ENCODE data around the gene AMACR.

The AMACR gene

DNA sequence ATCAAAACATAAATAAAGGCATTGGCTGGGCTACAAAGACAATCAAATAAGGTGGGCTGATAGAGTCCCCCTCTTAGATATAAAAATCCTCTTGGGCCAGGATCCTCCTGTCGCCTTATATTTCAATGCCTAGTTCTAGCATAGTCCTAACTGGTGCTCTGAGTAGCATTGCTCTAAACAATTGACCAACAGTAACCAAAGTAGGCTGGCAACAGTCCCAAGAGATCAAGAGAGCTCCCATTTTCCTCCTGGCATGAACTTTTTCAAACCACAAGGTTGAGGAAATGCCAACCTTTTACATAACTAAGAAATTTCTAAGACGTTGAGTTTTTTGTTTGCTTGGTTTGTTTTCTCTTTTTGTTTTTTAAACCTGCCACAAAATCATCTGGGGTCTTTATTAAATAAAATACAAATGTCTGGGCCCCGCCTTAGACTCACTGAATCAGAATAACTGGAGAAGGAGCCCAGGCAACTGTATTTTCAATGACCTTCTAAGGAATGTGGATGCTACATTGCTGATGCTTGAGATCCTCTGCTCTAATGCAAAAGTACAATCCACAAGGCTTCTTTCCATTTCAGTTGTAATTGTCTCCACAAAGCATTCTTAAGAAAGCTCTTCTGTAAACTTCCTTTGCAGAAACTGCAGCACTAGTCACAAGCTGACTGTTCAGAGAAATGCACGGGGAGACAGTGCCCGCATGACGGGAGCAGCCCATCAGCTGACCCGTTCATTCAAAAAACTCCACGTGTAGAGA, 26.3 kb downstream of the AMACR start:
- no CpG with 5 or more reads among the region's 8 CpGs for WGBS, 2 donors (ENCODE audit: extremely low coverage in 2 of 2, insufficient read length in 2 of 2, insufficient replicate concordance in 1 of 2)
- Histone ChIP-seq H3K4me3 (ENCODE audit: low read length in 2 of 2) (no peak overlapping the region), H3K9me3 (replicated peaks in 1 of 2; ENCODE audit: control insufficient read depth in 2 of 2, insufficient read depth in 1 of 2, low read depth in 1 of 2, low read length in 2 of 2) (no peaks in the 10 kb centered on the region), H3K18ac (ENCODE audit: low read length) (no peak overlapping the region), H2BK12ac (ENCODE audit: low read length) (no peak overlapping the region), H3K4me2 (ENCODE audit: insufficient read depth, low read length, poor library complexity, severe bottlenecking) (no peak overlapping the region), H3K79me1 (ENCODE audit: low read depth, low read length) (no peaks in the 10 kb centered on the region), H2BK5ac (ENCODE audit: low read length) (no peak overlapping the region), H2AFZ (ENCODE audit: low read length) (no peak overlapping the region), H2BK15ac (ENCODE audit: low read length) (no peak overlapping the region), H3K23ac (ENCODE audit: low read depth, low read length, poor library complexity) (no peak overlapping the region), H3K4me1 (ENCODE audit: control insufficient read depth in 2 of 2, insufficient read depth in 1 of 2, low read depth in 1 of 2, low read length in 2 of 2) (no peaks in the 10 kb centered on the region), H3K27ac (replicated peaks; ENCODE audit: low read length) (no peak overlapping the region), H3K14ac (ENCODE audit: low read length) (no peak overlapping the region), H3K27me3 (ENCODE audit: control insufficient read depth in 3 of 3, insufficient read depth in 3 of 3, low read depth in 1 of 3, low read length in 3 of 3) (no peaks in the 10 kb centered on the region), H3K9ac (ENCODE audit: low read depth, low read length, poor library complexity) (no peak overlapping the region), H2BK120ac (ENCODE audit: low read depth, low read length) (no peak overlapping the region), H4K91ac (ENCODE audit: low read depth, low read length, poor library complexity) (no peak overlapping the region), H3K4ac (ENCODE audit: low read length) (no peak overlapping the region), H2AK5ac (ENCODE audit: low read depth, low read length) (no peak overlapping the region), H4K8ac (ENCODE audit: low read depth, low read length) (no peak overlapping the region), H3K36me3 (replicated peaks in 1 of 2; ENCODE audit: control insufficient read depth in 2 of 2, insufficient read depth in 2 of 2, low read length in 2 of 2) (peaks cover 5% of the 10 kb centered on the region in 2 donors)
- no peak for DNase-seq (ENCODE audit: low spot score)

GRCh38 chr5:33980030-33980429, 27.8 kb downstream of the AMACR start:
- Histone ChIP-seq H3K18ac (ENCODE audit: low read length) (no peak overlapping the region), H2AK5ac (ENCODE audit: low read depth, low read length) (no peak overlapping the region), H4K91ac (ENCODE audit: low read depth, low read length, poor library complexity) (no peak overlapping the region), H3K27me3 (ENCODE audit: control insufficient read depth in 3 of 3, insufficient read depth in 3 of 3, low read depth in 1 of 3, low read length in 3 of 3) (no peaks in the 10 kb centered on the region), H2BK12ac (ENCODE audit: low read length) (no peak overlapping the region), H2BK120ac (ENCODE audit: low read depth, low read length) (no peak overlapping the region), H3K23ac (ENCODE audit: low read depth, low read length, poor library complexity) (no peak overlapping the region), H3K4ac (ENCODE audit: low read length) (no peak overlapping the region), H3K36me3 (replicated peaks in 1 of 2; ENCODE audit: control insufficient read depth in 2 of 2, insufficient read depth in 2 of 2, low read length in 2 of 2) (peaks cover 0 to 1% of the 10 kb centered on the region in 2 donors), H3K4me2 (ENCODE audit: insufficient read depth, low read length, poor library complexity, severe bottlenecking) (no peak overlapping the region), H3K9me3 (replicated peaks in 1 of 2; ENCODE audit: control insufficient read depth in 2 of 2, insufficient read depth in 1 of 2, low read depth in 1 of 2, low read length in 2 of 2) (no peaks in the 10 kb centered on the region), H4K8ac (ENCODE audit: low read depth, low read length) (no peak overlapping the region), H2BK5ac (ENCODE audit: low read length) (no peak overlapping the region), H3K79me1 (ENCODE audit: low read depth, low read length) (no peaks in the 10 kb centered on the region), H3K9ac (ENCODE audit: low read depth, low read length, poor library complexity) (no peak overlapping the region), H3K27ac (replicated peaks; ENCODE audit: low read length) (no peak overlapping the region), H3K14ac (ENCODE audit: low read length) (no peak overlapping the region), H3K4me3 (ENCODE audit: low read length in 2 of 2) (no peak overlapping the region), H2AFZ (ENCODE audit: low read length) (no peak overlapping the region), H2BK15ac (ENCODE audit: low read length) (no peak overlapping the region), H3K4me1 (ENCODE audit: control insufficient read depth in 2 of 2, insufficient read depth in 1 of 2, low read depth in 1 of 2, low read length in 2 of 2) (peaks cover 0 to 5% of the 10 kb centered on the region in 2 donors)
- no CpG with 5 or more reads among the region's 3 CpGs for WGBS, 2 donors (ENCODE audit: extremely low coverage in 2 of 2, insufficient read length in 2 of 2, insufficient replicate concordance in 1 of 2)
- DNase-seq (ENCODE audit: low spot score): no peak

DNA sequence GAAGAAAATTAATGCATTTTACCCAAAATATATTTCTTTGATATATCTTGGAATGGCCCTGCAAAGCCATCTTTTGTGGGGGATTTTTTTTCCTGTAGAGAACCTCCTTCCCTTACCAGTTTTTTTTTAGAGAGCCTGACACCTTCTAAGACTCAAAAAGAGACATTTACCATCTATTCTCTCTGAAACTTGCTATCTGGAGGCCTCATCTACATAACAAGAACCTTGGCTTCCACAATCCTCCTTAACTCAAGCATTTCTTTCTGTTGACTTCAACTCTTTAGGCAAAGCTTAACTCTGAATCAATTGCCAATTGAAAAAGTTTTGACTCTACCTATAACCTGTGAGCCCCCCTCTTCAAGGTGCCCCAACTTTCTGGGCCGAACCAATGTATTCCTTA, 29.5 kb downstream of the AMACR start:
- H3K36me3 ChIP-seq (replicated peaks in 1 of 2; ENCODE audit: control insufficient read depth in 2 of 2, insufficient read depth in 2 of 2, low read length in 2 of 2): no peaks in the 10 kb centered on the region
- H3K27me3 ChIP-seq (ENCODE audit: control insufficient read depth in 3 of 3, insufficient read depth in 3 of 3, low read depth in 1 of 3, low read length in 3 of 3): no peaks in the 10 kb centered on the region
- H2AFZ ChIP-seq (ENCODE audit: low read length): no peak overlapping the region
- H3K18ac ChIP-seq (ENCODE audit: low read length): no peak overlapping the region
- DNase-seq (ENCODE audit: low spot score): no peak
- no peak overlapping the region for H3K4me2 ChIP-seq (ENCODE audit: insufficient read depth, low read length, poor library complexity, severe bottlenecking)
- no peaks in the 10 kb centered on the region for H3K9me3 ChIP-seq (replicated peaks in 1 of 2; ENCODE audit: control insufficient read depth in 2 of 2, insufficient read depth in 1 of 2, low read depth in 1 of 2, low read length in 2 of 2)
- WGBS, 2 donors (ENCODE audit: extremely low coverage in 2 of 2, insufficient read length in 2 of 2, insufficient replicate concordance in 1 of 2): no CpG with 5 or more reads among the region's 1 CpG
- H3K4me1 ChIP-seq (ENCODE audit: control insufficient read depth in 2 of 2, insufficient read depth in 1 of 2, low read depth in 1 of 2, low read length in 2 of 2): peaks cover 0 to 5% of the 10 kb centered on the region in 2 donors
- H2BK15ac ChIP-seq (ENCODE audit: low read length): no peak overlapping the region
- H4K8ac ChIP-seq (ENCODE audit: low read depth, low read length): no peak overlapping the region
- no peak overlapping the region for H3K4ac ChIP-seq (ENCODE audit: low read length)
- no peak overlapping the region for H4K91ac ChIP-seq (ENCODE audit: low read depth, low read length, poor library complexity)
- H2AK5ac ChIP-seq (ENCODE audit: low read depth, low read length): no peak overlapping the region
- H3K14ac ChIP-seq (ENCODE audit: low read length): no peak overlapping the region
- H2BK5ac ChIP-seq (ENCODE audit: low read length): no peak overlapping the region
- H3K79me1 ChIP-seq (ENCODE audit: low read depth, low read length): no peaks in the 10 kb centered on the region
- H3K23ac ChIP-seq (ENCODE audit: low read depth, low read length, poor library complexity): no peak overlapping the region
- H2BK12ac ChIP-seq (ENCODE audit: low read length): no peak overlapping the region
- H3K9ac ChIP-seq (ENCODE audit: low read depth, low read length, poor library complexity): no peak overlapping the region
- H3K4me3 ChIP-seq (ENCODE audit: low read length in 2 of 2): no peak overlapping the region
- H2BK120ac ChIP-seq (ENCODE audit: low read depth, low read length): no peak overlapping the region
- H3K27ac ChIP-seq (replicated peaks; ENCODE audit: low read length): no peak overlapping the region

DNA sequence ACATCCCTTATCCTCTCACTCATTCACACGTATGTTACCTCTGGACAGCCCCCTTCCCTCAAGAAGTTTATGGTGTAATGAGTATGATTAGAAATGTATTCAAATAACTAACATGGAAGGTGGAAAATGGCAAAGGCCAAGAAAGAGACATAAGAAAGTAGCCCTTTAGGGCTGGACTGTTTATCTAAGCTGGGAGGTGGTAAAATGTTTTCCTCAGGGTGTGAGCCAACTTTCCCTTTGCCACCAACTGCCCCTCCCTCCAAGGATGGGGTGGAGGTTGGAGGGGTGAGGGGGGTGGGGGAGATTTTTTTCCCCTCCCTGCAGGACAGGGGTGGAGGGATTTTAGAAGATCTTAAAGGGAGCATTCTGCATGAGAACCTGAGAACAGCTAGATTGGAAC, 31.5 kb downstream of the AMACR start:
- Histone ChIP-seq H4K8ac (ENCODE audit: low read depth, low read length) (no peak overlapping the region), H3K9ac (ENCODE audit: low read depth, low read length, poor library complexity) (no peak overlapping the region), H2BK5ac (ENCODE audit: low read length) (no peak overlapping the region), H3K4ac (ENCODE audit: low read length) (no peak overlapping the region), H3K79me1 (ENCODE audit: low read depth, low read length) (no peaks in the 10 kb centered on the region), H4K91ac (ENCODE audit: low read depth, low read length, poor library complexity) (no peak overlapping the region), H2BK12ac (ENCODE audit: low read length) (no peak overlapping the region), H3K4me1 (ENCODE audit: control insufficient read depth in 2 of 2, insufficient read depth in 1 of 2, low read depth in 1 of 2, low read length in 2 of 2) (peaks cover 0 to 5% of the 10 kb centered on the region in 2 donors), H3K23ac (ENCODE audit: low read depth, low read length, poor library complexity) (no peak overlapping the region), H2AK5ac (ENCODE audit: low read depth, low read length) (no peak overlapping the region), H3K9me3 (replicated peaks in 1 of 2; ENCODE audit: control insufficient read depth in 2 of 2, insufficient read depth in 1 of 2, low read depth in 1 of 2, low read length in 2 of 2) (no peaks in the 10 kb centered on the region), H3K27ac (replicated peaks; ENCODE audit: low read length) (no peak overlapping the region), H3K4me2 (ENCODE audit: insufficient read depth, low read length, poor library complexity, severe bottlenecking) (no peak overlapping the region), H3K14ac (ENCODE audit: low read length) (no peak overlapping the region), H2BK15ac (ENCODE audit: low read length) (no peak overlapping the region), H3K4me3 (ENCODE audit: low read length in 2 of 2) (no peak overlapping the region), H3K27me3 (ENCODE audit: control insufficient read depth in 3 of 3, insufficient read depth in 3 of 3, low read depth in 1 of 3, low read length in 3 of 3) (no peaks in the 10 kb centered on the region), H3K18ac (ENCODE audit: low read length) (no peak overlapping the region), H3K36me3 (replicated peaks in 1 of 2; ENCODE audit: control insufficient read depth in 2 of 2, insufficient read depth in 2 of 2, low read length in 2 of 2) (no peaks in the 10 kb centered on the region), H2AFZ (ENCODE audit: low read length) (no peak overlapping the region), H2BK120ac (ENCODE audit: low read depth, low read length) (no peak overlapping the region)
- DNase-seq (ENCODE audit: low spot score): no peak
- WGBS, 2 donors (ENCODE audit: extremely low coverage in 2 of 2, insufficient read length in 2 of 2, insufficient replicate concordance in 1 of 2): no CpG with 5 or more reads among the region's 1 CpG

All from neuronal stem cell (in vitro differentiated cells).